ENCODE data around the gene PRKACA.
"Not testable (repeated sequence)": the region's sequence is repeated elsewhere in the genome, so short reads cannot be mapped to it uniquely, and the experiment has no call there.

The PRKACA gene

DNA sequence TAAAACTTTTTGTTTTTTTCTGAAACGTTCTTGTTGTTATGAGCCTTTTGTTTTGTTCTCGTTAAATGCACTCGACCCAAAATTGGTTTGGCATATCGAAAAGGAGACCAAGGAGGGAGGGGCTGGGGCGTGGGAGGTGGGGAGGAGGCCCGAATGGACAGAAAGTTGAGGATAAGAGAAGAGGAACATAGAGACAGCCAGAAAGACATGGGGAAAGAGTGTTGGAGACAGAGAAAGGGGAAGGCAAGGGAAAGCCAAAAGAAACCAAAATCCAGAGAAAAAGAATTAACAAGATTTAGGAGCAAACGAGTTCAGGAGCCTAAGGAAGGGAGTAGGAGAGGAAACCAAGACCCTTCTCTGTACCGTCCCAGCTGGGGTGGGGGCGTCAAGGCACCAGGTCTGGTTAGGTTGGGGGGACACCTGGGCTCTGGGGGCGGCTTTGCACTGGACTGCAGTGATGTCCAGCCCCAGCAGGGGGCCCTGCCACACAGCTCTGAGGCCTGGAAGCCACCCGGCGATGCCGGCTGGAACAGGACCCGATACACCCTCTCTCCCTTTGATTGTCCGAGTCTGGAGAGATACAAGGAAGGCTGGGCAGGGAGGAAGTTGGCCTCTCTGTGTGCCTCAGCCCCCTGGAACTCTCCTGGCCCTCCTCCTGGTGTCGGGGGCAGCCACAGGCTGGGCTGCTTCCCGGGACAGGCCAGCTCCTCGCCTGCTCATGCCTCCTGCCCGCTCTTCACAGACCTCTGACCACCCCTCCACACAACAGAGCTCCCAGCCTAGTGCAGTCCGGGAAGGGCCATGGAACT, 30.4 kb upstream of the PRKACA start:
- no peak for DNase-seq (ENCODE audit: low read depth)
- TF ChIP-seq, protein P1, sequence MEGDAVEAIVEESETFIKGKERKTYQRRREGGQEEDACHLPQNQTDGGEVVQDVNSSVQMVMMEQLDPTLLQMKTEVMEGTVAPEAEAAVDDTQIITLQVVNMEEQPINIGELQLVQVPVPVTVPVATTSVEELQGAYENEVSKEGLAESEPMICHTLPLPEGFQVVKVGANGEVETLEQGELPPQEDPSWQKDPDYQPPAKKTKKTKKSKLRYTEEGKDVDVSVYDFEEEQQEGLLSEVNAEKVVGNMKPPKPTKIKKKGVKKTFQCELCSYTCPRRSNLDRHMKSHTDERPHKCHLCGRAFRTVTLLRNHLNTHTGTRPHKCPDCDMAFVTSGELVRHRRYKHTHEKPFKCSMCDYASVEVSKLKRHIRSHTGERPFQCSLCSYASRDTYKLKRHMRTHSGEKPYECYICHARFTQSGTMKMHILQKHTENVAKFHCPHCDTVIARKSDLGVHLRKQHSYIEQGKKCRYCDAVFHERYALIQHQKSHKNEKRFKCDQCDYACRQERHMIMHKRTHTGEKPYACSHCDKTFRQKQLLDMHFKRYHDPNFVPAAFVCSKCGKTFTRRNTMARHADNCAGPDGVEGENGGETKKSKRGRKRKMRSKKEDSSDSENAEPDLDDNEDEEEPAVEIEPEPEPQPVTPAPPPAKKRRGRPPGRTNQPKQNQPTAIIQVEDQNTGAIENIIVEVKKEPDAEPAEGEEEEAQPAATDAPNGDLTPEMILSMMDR (IDR thresholded peaks at IDR 0.05; ENCODE audit: control insufficient read depth, extremely low read depth, insufficient read depth) = peak; percentile 61
- no peak overlapping the region for H3K4me3 ChIP-seq (ENCODE audit: low read depth, low read length)

DNA sequence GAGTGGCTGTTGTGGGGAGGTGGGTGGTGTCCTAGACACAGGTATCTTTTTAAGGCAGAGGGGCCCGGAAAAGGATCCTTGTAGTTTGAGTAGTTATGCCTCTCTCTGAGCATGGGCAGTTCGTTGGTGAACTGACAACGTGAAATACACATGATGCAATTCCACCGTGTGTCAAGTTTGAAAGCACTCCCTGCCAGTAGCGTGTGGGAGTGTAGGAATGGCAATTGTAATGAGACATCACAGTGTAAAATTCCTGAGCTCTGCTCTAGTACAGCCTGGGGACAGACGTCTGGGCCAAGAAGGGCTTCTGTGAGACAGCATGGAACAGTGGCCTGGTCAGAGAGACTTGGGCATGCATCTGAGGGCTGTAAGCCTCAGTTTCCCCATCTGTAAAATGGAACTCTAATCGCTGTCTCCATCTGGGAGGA, 29.2 kb upstream of the PRKACA start:
- no peak for DNase-seq (ENCODE audit: low read depth)

DNA sequence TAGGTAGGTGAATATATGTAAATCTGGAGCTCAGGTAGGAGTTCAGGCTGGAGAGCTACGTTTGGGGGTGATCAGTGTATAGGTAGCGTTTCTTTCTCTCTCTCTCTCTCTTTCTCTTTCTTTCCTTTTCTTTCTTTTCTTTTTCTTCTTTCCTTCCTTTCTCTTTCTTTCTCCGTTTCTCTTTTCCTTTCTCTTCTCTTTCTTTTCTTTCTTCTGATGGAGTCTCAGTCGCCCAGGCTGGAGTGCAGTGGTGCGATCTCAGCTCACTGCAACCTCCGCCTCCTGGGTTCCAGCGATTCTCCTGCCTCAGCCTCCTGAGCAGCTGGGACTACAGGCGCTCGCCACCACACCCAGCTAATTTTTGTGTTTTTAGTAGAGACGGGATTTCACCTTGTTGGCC, 28.6 kb upstream of the PRKACA start:
- H3K4me3 ChIP-seq (ENCODE audit: low read depth, low read length); DNase-seq (ENCODE audit: low read depth): not testable (repeated sequence)

More for the DNA sequence above, 29.2 kb upstream of the PRKACA start:
- TF ChIP-seq, protein P1 (IDR thresholded peaks at IDR 0.05; ENCODE audit: control insufficient read depth, extremely low read depth, insufficient read depth) = no peak
- H3K4me3 ChIP-seq (ENCODE audit: low read depth, low read length) = no peak overlapping the region

DNA sequence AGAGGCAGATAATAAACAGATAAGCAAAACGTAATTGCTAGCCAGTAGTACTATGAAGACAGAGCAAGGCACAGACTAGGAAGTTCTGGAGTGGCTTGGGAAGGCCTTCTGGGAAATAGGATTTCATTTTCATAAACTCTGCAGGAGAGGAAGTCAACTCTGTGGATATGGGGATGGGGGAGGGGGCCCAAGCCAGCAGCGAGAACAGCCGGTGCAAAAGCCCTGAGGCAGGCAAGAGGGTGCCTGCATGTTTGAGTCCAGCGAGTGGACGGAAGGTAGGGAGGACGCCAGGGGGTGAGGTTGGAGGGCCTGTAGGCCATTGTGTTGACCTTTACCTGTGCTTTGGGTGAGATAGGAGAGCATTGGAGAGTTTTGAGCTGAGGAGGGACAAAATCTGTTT, 27.8 kb upstream of the PRKACA start:
- no peak overlapping the region for H3K4me3 ChIP-seq (ENCODE audit: low read depth, low read length)
- no peak for DNase-seq (ENCODE audit: low read depth)
- TF ChIP-seq, protein P1 (IDR thresholded peaks at IDR 0.05; ENCODE audit: control insufficient read depth, extremely low read depth, insufficient read depth) = no peak

DNA sequence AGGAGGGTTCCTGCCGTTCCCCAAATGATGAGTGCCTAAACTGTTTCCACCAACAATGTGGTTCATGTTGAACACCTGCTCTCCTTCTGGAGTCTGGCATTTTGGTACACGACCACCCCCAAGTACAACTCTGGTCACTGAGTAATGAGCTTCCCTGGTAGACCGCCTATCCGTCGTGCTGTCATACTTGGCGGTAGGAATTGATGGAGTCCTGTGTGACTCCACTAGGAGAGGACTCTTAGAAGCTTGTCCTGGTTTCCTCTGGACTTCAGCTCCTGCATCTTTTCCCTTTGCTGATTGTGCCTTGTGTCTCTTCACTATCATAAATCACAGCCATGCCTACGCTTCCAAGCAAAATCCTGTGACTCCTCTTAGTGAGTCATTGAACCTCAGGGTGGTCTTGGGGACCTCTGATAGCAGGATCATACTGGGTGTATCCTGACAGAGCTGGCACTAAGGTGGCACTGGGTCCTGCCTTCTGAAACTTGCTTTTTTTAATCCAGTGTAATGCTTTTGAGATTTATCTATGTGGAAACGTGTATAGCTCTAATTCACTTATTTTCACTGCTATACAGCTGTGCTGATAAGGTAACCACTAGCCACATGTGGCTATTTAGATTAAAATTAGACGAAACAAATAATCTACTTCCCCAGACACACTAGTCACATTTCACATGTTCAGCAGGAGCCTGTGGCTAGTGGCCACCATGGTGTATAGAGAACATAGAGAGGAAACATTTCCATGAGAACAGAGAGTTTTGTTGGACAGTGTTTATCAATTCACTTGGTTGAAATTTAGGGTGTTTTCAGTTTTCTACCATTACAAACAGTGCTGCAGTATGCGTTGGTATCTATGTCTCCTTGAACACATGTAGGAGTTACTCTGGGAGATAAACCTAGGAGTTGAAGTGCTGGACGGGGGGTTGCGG, 25.0 kb upstream of the PRKACA start:
- DNase-seq (ENCODE audit: low read depth) = no peak
- TF ChIP-seq, protein P1 (IDR thresholded peaks at IDR 0.05; ENCODE audit: control insufficient read depth, extremely low read depth, insufficient read depth) = no peak
- H3K4me3 ChIP-seq (ENCODE audit: low read depth, low read length) = no peak overlapping the region

DNA sequence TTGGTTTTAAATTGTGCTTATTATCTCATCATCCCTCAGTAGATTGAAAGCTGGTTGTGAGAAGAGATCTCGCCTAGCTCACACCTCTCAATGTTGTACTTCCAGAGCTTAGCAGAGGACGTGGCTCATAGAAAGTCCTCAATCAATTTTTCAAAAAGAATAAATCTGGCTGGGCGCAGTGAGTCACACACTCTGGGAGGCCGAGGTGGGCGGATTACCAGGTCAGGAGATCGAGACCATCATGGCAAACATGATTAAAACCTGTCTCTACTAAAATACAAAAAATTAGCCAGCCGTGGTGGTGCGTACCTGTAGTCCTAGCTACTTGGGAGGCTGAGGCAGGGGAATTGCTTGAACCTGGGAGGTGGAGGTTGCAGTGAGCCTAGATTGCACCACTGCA, 23.5 kb upstream of the PRKACA start:
- DNase-seq (ENCODE audit: low read depth) = no peak
- TF ChIP-seq, protein P1 (IDR thresholded peaks at IDR 0.05; ENCODE audit: control insufficient read depth, extremely low read depth, insufficient read depth) = no peak
- H3K4me3 ChIP-seq (ENCODE audit: low read depth, low read length) = no peak overlapping the region

DNA sequence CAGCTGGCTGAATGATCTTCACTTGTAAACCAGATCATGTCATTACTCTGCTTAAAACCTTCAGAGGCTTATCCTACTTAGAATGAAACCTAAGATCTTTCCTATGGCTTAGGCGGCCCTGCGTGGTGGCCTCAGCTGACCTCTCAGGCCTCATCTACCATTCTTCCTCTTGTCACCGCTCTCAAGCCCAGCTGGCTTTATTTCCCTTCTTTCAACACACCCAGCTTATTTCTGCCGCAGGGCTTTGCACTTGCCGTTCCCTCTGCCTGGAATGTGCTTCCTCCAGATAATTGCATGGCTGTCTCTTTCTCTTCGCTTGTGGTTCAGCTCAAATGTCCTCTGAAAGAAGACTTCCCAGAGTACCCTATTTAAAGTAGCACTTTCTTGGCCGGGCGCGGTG, 22.4 kb upstream of the PRKACA start:
- TF ChIP-seq, protein P1 (IDR thresholded peaks at IDR 0.05; ENCODE audit: control insufficient read depth, extremely low read depth, insufficient read depth) = no peak
- no peak for DNase-seq (ENCODE audit: low read depth)
- H3K4me3 ChIP-seq (ENCODE audit: low read depth, low read length) = no peak overlapping the region

All from LNCaP clone FGC (cell line).